ENCODE data around the gene INPP5A. TPM values are rescaled to one million over a fixed set of nuclear protein-coding genes. Genes with fewer than 3 reads are reported as not detected.
"Not testable (repeated sequence)": the region's sequence is repeated elsewhere in the genome, so short reads cannot be mapped to it uniquely, and the experiment has no call there.

Gene INPP5A
- total RNA-seq, 1 experiment from 2014 or later, result 15.3 TPM

GRCh38 chr10:132815168-132815857 lies 277.7 kb downstream of the INPP5A start:
- DNase-seq (ENCODE audit: low read depth), result no peak

- DNase-seq (ENCODE audit: low read depth), result no peak
These were observed 279.1 kb downstream of the INPP5A start for GRCh38 chr10:132816718-132817117.

GRCh38 chr10:132817701-132818211 lies 280.2 kb downstream of the INPP5A start:
- no peak for DNase-seq (ENCODE audit: low read depth)

- no peak for DNase-seq (ENCODE audit: low read depth)
These were observed 282.5 kb downstream of the INPP5A start for GRCh38 chr10:132820056-132820455.

GRCh38 chr10:132825783-132826523 lies 288.4 kb downstream of the INPP5A start:
- DNase-seq (ENCODE audit: low read depth), result not testable (repeated sequence)

- no peak for DNase-seq (ENCODE audit: low read depth)
These were observed 289.2 kb downstream of the INPP5A start for GRCh38 chr10:132826524-132827422.

GRCh38 chr10:132827423-132827789 lies 289.8 kb downstream of the INPP5A start:
- no peak for DNase-seq (ENCODE audit: low read depth)

- no peak for DNase-seq (ENCODE audit: low read depth)
These were observed 290.4 kb downstream of the INPP5A start for GRCh38 chr10:132827861-132828539.

GRCh38 chr10:132828681-132829080 lies 291.1 kb downstream of the INPP5A start:
- DNase-seq (ENCODE audit: low read depth), result no peak

GRCh38 chr10:132829403-132829802 lies 291.8 kb downstream of the INPP5A start:
- DNase-seq (ENCODE audit: low read depth), result no peak

GRCh38 chr10:132832186-132832969 lies 294.8 kb downstream of the INPP5A start:
- no peak for DNase-seq (ENCODE audit: low read depth)

Other genes starting within 250 kb of the INPP5A start
- gene STK32C, start 229.8 kb upstream of the INPP5A start, total RNA-seq (2014; rRNA removed; shearing (Covaris generic)), result 0.71 and 3.6 TPM in 2 replicates
- 3.5 and 4.0 TPM in 2 replicates for gene LRRC27, start 205.6 kb upstream of the INPP5A start, total RNA-seq (2014; rRNA removed; shearing (Covaris generic))
- gene PWWP2B, start 140.6 kb upstream of the INPP5A start, total RNA-seq (2014; rRNA removed; shearing (Covaris generic)), result 1.2 and 5.3 TPM in 2 replicates
- not detected in 2 replicates for gene NKX6-2, start 248.4 kb downstream of the INPP5A start, total RNA-seq (2014; rRNA removed; shearing (Covaris generic))

All from M059J (cell line).